ENCODE measurements around the gene TRIM9.

DNA sequence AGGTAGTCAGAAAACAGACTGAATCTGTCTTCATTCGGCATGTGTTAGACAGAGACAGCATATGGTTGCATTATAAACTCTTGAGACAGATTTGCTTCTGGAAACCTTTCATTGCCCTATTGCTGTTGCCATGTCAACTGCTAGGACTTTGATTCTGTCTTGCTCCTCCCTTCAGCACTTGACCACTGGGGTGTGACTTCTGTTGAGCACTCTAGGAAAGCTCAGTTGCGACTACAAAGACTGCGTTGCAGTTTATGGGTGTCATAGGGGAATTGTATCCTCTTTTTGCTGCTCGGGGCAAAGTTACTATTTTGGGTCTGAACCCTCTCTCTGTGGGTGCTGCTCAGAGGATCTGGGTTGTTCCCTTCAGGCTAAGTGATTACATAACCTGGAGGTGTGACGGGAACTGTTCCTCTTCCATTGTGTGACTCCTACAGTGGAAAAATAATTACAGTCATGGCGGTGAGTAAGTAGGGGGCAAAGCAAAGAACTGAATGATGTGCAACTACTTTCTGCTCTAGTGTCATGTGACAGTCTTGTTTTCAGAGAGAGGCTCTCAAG, 44.3 kb upstream of the TRIM9 start:
- TF ChIP-seq, protein P1, sequence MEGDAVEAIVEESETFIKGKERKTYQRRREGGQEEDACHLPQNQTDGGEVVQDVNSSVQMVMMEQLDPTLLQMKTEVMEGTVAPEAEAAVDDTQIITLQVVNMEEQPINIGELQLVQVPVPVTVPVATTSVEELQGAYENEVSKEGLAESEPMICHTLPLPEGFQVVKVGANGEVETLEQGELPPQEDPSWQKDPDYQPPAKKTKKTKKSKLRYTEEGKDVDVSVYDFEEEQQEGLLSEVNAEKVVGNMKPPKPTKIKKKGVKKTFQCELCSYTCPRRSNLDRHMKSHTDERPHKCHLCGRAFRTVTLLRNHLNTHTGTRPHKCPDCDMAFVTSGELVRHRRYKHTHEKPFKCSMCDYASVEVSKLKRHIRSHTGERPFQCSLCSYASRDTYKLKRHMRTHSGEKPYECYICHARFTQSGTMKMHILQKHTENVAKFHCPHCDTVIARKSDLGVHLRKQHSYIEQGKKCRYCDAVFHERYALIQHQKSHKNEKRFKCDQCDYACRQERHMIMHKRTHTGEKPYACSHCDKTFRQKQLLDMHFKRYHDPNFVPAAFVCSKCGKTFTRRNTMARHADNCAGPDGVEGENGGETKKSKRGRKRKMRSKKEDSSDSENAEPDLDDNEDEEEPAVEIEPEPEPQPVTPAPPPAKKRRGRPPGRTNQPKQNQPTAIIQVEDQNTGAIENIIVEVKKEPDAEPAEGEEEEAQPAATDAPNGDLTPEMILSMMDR (IDR thresholded peaks at IDR 0.05; ENCODE audit: low read length), result no peak
- no peak for TF ChIP-seq EZH2phosphoT487 (IDR thresholded peaks at IDR 0.05; ENCODE audit: low read length)
